NCI-H748 treated with DMSO at 0.1 percent for 48 hours (cell line): Measurements from ENCODE around the gene LRRC15.

Experiments used
- DNase-seq: peaks from one replicate; lab custom pipeline; 2025; lab: John Stamatoyannopoulos, UW

The LRRC15 gene

DNA sequence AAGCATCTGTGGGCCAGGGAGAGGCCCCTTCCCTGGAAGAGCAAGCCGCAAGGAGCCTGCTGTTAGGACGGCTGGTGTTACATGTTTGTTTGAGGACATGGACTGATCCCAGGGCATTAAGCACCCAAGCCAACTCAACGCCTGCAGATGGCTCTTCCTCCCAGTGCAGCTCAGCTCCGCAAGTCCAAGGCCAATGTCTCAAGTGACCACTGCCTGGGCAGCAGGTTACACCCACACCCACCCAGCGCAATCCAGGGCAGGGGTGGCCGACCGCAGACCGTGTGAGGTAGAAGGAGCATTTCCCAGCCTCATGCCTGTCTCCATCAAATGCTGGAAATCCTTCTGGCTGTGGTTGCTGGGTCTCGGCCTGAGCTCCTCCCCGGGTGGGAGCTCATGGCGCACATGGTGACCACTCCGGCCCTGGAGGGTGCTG, 15.0 kb upstream of the LRRC15 start:
- DNase-seq, result no peak

DNA sequence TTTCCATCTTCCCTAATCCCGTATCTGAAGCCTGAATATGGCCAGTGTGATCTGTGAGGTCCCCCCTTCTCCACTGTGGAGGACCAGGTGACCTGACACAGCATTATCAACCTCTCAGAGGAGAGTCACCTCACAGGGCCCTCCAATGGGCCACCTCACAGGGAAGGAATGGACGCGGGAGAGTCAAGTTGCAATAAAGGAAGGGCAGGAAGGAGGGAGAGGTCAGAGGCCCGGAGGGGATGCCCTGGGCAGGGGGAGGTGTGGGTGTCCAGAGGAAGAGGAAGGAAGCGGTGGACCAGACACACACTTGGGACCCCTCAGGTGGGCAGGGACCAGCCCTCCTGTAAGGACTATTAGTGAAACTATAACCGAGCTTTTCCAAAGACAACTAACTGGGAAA, 14.6 kb upstream of the LRRC15 start:
- no peak for DNase-seq

DNA sequence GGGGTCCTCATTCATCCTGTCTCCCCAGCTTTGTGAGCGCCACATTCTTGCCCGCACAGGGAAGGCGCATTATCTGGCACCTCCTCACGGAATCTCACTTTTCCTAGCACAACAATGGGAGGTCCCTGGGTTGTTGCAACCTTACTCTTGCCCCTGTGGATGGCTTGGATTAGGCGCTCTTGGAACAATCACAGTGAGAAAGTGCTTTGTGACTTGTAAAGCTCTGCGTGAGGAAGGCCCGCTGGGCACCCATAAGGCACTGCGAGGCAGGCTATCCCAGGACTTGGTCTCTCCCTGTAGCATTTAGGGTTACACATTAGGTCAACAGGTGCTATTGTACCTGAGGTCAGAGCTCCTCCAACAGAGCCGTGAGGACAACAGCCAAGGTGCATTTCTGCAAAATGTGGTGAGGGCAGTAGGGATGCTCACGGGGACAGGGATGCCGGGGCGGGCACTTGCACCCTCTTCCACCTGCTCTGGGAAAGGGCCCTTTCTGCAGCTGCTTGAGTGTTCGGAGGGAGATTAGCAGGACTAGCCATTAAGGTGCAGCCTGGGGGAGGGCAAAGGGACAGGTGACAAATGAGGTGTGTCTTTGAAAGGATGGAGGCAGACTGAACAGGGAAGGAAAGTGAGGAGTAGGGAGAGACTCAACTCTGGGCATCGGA, 13.9 kb upstream of the LRRC15 start:
- no peak for DNase-seq

DNA sequence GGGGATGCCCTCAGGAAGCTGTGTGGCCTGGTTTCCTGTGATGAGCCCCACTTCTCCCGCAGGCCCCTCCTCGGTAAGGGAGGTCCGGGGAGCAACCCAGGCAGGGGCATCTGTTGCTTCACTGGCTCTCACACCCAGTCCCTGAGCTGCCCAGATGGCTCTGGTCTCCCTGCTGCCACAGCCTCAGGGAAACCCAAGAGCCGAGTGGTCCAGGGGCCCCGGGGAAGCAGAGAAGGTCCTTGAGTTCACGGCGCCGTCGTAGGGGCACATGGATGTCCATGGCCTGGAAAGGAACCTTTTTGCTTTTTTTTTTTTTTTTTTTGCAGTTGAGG, 13.3 kb upstream of the LRRC15 start:
- DNase-seq, result no peak

DNA sequence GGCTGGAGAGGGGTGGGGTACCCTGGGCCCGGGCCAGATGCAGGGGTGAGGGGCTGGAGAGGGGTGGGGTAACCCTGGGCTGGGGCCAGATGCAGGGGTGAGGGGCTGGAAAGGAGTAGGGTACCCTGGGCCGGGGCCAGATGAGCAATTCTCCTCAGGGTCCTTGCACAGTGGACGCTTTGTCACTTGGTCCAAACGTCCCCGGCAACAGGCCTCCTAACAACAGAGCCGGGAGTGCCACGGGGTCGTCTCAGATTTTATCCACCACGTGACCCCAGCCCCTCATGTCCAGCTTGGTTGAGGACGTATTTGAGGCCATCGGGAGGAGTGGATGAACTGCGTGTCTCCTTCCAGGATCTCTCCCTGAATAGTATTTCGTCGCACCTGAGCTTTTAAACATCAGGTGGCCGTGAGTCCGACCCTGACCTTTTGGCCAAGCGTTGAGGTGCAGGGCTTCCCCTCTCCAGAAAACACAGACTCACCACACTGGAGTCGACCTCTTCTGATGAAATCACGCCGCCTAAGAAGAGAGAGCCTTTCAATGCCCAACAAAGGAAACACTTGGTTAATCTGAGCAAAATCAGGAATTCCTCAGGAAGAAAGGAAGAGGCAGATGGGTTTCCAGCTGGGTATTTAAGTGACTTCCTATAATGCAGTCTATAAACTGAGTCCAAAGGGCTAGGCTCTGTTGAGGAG, 12.8 kb upstream of the LRRC15 start:
- DNase-seq, result no peak

DNA sequence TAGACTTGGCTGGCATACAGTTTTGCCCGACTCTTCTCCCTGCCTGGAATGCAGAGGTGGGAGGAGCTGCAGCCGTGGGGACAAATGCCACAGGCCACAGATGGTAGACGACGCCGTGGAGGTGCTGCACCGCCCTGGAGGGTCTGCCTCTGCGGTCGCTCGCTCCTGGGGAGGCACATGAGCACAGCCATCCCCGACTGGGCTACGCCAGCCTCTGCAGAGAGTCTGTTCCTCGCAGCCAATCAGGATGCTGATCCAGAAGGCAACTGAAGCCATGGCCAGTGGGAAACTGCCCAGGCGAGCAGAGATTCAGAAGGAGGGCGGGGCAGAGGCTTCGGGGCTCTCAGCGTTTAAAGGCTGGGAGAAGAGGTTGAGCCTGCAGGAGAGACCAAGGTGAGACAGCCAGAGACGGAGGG, 11.9 kb upstream of the LRRC15 start:
- DNase-seq, result no peak

DNA sequence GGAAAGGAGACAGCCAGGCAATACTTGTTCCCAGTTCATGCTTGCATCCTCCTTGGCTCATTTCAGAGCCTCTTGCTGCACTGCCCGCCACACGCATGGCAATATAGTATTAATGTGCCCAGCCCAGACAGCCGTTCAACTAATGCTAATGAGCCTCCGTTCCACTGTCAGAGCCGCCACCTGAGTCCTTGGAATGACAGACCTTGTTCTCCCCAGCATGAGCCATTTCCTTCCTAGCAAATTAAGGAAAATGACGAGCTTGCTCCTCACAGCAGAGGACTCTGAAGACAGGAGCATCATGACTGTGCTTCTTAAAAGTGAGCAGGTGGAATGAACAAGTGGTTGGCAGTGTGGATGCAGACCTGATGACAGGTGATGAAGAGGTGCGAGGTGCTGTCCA, 10.8 kb upstream of the LRRC15 start:
- no peak for DNase-seq

DNA sequence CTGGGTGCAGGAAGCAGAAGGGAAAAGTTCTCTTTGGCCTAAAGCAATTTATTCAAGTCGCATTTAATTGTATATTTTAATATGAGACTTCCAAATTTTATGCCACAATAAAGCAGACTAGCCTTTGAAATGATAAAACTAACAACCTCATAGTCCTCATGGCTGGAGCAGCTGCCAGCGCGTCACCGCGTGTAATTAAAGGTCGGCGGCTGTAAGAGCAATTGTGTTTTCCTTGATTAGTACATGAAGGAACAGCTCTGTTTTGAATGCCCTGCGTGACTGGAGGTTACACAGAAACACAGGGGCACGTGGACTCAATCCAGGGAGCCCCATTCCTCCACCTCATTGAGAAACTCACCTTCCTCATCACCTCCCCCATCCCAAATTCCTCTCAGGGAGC, 10.1 kb upstream of the LRRC15 start:
- no peak for DNase-seq

DNA sequence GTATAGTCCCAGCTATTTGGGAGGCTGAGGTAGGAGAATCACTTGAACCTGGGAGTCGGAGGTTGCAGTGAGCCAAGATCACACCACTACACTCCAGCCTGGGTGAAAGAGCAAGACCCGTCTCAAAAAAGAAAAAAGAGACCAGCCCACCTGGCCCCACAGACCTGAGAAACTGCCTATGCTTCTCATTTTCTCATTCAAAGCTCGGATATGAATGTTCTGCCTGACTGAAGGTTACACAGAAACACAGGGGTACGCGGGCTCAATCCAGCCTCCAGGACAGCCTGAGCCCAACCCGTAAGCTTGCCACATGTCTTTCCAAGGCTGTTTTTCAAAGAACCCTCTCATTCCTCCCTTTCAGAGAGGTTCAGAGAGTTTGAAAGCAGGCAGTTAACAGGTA, 9.7 kb upstream of the LRRC15 start:
- no peak for DNase-seq

DNA sequence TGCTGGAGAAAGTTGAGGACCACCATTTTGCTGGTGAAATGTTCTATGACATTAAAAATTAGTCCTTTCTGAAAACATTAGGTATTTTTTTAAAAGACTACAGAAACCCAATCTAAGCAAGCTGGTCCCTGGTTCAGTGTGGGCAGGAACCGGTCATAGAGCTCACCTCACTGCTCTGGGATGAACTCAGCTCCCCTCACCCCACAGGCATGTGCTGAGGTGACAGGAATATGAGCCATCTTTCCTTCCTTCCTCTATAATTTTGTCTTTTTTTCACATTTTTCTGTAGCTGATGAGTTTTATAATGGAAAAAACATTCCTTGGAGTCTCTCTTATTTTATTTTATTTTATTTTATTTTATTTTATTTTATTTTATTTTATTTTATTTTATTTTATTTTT, 8.2 kb upstream of the LRRC15 start:
- no peak for DNase-seq

DNA sequence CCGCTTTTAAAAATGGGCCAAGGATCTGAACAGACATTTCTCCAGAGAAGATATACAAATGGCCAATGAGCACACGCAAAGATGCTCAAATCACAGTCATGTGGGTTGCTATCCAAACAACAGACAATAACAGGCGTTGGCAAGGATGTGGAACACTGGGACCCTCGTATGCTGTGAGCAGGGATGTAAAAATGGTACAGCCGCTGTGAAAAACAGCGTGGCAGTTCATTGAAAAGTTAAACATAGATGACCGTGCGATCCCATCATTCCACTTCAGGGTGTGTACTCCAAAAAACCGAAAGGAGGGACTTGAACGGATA, 6.7 kb upstream of the LRRC15 start:
- DNase-seq, result no peak

DNA sequence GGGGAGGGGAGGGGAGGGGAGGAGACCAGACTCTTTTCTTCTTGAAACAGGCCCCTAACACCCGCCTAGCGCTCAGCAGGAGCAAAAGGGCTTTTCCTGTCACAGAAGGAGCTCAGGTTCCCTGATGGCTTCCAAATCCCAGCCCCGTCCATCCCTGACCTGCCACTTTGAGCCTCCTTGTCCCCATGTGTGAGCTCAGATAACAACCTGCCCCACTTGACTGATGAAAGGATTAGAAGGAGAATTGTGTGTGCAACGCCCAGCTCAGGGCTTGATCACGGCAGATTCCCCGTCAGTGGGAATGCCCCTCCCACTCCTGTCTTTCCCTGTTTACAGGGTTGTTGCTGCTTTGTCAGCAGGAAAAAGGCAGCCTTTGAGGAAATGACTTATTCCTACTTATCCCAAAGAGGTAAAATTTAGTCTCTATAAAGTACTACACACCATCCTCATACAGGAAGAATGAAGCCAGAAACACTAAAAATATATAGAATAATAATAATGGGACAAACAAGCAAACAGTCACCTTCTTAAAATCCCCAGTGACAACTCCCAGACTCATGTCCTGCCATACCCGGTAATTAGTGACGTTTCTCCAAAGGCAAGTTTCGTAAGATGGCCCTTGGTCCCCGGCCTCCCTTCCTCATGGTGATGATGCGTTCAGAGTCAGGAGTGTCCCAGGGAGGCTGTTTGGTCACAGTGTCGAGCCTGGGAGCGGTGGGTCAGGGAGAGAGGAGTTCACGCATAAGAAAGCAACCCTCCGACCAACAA, 6.1 kb upstream of the LRRC15 start:
- DNase-seq, result no peak

DNA sequence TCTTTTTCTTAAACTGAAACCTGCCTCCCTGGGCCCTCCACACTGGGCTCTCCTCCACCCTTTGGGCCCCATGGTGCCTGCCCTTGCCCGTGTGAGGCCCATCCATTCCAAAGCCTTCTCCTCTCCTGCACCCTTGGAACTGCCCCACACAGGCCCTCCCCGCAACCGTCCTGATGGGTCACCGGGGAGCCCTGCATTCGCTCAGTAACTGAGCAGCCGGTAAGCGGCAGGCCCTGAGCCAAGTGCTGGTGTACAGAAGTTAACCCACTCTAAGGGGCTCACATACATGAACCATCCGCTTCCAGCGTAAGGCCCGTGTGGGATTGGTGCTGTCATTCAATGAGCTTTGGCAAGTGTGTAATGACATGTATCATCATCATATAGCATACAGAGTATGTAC, 5.4 kb upstream of the LRRC15 start:
- DNase-seq, result no peak

DNA sequence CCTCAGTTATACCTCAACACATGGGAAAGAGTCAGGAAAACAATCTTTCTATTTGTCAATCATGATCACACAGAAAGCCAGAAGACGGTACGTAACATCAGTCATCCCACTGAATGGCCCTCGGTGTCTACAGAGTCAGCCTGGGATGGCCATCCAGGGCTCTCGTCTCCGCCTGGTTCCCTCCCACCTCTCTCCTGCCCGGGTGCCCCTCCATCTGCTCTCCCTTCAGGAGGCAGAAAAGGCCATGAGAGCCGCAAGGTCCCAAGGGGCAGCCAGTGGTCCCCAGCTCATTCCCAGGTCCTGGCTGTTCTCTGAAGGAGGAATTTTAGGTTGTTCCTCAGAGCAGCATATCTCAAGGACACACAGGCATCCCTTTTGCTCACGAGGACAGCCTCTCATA, 4.4 kb upstream of the LRRC15 start:
- DNase-seq, result no peak

DNA sequence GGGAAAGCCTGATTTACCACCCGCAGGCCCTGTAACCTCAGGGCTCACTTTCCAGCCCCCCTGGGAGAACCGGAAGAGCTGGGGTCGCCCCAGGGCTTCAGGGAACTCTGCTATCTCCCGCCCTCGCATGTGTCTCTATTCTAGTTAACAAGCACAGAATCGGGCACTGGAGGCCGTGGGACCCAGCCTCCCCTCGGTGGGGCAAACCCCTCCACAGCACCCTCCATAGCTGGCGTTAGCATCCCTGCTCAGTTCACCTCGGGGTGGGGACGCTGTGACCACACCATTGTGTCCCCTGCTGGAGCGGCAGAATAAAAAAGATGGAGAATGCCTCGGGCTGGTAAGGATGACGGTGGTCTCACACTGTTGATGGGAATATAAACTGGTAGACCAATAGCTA, 3.5 kb upstream of the LRRC15 start:
- DNase-seq, result no peak

DNA sequence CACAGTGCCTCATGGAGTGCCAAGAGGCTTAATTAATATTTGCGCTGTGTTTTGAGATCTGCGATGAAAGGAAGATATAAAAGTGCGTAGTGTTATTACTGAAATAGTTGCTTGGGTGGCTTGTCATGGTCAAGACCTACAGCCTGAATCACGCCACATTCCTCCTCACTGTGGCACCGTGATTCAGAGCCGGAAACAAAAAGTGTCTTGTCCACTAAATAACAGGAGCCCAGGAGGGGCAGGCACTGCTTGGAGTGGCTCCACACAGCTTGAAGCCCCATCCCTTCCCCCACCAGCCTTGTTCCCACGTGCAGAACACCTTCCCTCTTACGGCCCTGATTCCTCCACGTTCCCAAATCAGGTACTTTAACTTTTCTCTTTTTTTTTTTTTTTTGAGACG, 1.2 kb upstream of the LRRC15 start:
- DNase-seq, result no peak

DNA sequence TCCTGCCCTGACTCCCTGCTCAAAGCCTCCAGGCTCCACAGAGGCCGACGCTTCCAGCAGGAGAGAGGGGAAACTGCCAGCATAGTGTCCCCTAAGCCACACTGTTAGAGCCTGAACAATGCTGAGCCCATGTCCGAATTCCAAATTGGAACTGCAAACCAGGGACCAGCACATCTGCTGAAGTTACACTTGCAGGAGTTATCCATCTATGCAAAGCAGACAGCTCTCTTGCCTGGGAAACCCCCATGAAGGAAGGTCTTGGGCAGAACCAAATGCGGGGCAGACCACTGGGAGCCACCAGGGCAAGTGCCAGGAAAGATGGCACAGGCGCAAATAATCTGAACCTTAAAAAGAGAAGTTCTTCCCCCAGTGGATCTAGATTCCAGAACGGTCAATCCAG, 625 bp downstream of the LRRC15 start:
- DNase-seq, result no peak

DNA sequence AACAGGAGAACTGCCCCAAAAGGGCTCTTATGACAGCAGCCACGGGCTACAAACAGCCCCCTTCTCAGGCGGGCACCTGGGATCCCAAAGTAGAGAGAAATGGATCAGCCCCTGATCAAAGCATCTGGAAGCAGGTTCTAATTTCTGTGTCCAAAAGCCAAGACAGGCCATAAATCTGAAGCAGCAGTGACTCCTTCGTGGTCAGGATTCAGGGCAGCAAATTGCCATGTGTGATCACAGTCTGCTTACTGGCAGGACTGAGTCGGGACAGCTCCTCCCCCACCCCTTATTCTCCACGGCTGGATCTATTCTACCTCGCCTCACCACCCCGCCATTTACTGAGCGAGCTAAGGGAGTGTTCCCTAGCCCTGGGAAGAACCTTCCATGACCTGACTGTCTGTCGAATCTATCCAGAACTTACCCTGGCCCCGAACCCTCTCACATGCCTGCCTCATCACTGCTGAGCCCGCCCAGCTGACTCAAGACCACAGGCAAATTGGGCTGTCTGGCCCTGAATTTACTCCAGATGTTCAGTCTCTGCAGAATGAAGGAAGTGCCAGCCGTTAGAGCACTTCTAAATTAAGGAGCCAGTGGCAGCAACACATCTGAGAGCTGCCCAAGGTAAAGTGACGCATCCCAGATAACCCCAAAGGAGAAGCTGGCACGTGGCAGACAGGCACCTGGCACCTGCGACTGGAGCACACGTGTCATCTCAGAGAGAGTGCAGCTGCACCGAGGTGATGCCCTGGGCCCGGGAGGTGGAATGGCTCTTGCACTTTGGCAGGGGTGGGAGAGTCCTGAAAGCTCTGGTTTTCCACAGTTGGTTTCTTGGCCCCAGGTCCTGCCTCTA, 1.3 kb downstream of the LRRC15 start:
- DNase-seq, result no peak

DNA sequence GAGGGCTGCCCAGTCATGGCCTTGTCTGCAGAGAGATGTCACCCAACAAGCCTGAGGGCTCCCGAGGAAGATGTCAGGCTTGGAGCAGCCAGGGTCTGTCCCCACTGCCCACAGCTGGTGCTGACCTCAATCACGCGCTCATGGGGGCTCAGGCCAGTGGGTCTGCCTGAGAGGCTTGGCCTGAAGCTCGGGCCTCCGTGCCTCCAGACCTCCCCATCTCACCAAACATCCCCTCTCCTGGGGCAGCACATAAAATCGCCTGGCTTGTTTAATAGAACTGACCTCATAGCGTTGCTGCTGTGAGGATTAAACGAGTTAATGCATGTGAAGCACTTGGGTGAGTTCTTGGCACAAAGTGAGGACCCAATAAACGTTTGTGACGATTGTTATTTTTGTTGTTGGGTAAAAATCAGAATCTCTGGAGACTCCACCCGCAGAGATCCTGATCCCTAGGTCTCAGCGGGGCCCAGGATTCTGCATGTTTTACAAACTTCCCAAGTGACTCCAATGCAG, 3.5 kb downstream of the LRRC15 start:
- no peak for DNase-seq

DNA sequence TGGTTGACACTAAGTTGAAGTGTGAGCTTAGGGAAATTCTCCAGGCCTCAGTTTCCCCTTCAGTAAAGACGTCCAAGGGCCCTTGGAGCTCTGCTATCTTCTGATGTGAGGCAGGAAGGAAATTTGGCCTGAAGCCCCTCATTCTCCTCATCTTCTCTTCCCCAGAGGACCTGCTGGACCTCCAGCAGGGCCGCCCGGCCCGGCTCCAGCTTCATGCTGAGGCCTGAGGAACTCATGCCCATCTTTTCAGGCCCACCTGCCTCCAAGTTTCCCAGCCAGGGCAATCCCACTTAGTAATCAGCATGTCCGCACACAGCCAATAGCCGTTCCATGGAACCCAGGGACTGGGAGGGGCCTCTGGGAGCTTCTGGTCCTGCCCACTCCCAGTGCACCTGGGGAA, 4.0 kb downstream of the LRRC15 start:
- DNase-seq, result no peak

DNA sequence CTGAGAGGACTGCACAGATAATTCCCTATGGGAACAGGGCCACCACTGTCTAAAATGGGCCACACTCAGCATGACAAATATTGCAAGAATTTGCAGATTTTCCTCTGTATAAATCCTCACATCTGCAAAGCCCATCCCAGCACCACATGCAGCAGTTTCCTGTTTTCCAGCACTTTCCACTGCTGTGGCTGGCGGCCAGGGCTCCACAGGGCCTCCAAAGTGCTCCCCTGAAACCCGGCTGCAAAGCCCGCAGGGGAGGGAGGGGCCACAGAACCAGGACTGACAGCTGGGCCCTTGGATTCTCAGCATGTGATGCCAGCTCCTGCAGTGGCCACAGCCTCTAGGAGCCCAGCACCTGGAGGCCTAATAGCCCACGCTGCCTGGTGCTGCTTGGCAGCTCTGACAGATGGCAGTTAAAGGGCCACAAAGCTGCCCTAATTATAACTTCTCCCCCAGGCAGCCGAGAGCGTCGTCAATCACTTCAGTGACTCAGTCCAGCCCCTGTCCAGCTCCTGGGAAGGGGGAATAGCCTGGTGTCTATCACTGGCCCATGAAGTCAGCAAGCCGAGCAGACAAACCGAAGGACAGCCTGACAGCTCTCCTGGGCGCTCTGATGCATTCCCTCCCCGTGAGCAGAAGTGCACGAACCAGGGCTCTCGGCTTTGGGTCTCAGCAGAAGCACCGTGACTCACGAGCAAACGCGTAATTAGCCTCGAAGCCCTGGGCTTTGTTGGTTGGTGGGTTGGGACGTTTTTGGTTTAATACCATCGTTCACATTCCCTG, 4.7 kb downstream of the LRRC15 start:
- DNase-seq, result no peak

DNA sequence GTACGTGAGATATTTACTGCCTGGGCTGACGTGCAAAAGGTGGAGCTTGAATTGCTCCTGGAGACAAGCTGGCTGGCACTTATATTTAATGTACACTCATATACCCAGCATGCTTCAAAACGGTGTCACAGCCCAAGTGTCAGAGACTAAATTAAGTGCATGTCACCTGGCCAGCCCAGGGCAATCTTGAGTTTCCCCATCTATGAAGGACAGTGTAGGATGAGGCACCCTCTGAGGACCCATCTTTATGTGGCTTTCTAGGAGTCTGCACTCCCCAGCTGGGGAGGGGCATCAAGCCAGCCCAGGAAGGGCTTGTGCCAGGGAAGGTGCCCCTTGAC, 5.3 kb downstream of the LRRC15 start:
- DNase-seq, result no peak
